ENCODE data around the gene FOXG1. TPM values are rescaled to one million over a fixed set of nuclear protein-coding genes. Genes with fewer than 3 reads are reported as not detected.
A peak's percentile ranks its signal among the peaks of the same experiment; 100 is the strongest.

FOXG1 gene
- total RNA-seq, 4 donors from 2014 or later = not detected

DNA sequence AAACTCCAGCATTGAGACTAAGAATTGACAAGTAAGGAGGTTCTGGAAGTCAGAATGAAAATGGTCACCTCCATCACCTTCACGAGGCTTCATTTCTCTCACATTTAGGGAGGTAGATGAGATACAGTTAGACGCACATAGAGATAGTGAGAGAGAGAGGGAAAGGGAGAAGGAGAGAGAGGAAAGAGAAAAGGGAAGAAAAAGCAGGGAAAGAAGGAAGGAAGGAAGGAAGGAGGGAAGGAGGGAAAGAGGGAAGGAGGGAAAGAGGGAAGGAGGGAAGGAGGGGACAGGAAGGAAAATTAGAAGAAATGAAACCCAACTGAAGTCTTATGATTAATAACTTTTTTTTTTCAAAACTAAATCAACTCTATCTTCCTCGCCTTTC is 10.7 kb upstream of the FOXG1 start:
- no peak for DNase-seq (ENCODE audit: low spot score in 2 of 2)
- 4 to 11% methylated on average over 3 of the region's 3 CpGs for WGBS, 2 donors
- H3K27me3 ChIP-seq = peaks cover 0 to 79% of the 10 kb centered on the region in 2 donors
- peaks cover 0 to 38% (median 3%) of the 10 kb centered on the region in 4 donors for H3K4me1 ChIP-seq
- no peaks in the 10 kb centered on the region for H3K36me3 ChIP-seq
- no peak for TF ChIP-seq POLR2A (IDR thresholded peaks at IDR 0.05)
- TF ChIP-seq EP300 (IDR thresholded peaks at IDR 0.05) = no peak
- TF ChIP-seq, protein P1, sequence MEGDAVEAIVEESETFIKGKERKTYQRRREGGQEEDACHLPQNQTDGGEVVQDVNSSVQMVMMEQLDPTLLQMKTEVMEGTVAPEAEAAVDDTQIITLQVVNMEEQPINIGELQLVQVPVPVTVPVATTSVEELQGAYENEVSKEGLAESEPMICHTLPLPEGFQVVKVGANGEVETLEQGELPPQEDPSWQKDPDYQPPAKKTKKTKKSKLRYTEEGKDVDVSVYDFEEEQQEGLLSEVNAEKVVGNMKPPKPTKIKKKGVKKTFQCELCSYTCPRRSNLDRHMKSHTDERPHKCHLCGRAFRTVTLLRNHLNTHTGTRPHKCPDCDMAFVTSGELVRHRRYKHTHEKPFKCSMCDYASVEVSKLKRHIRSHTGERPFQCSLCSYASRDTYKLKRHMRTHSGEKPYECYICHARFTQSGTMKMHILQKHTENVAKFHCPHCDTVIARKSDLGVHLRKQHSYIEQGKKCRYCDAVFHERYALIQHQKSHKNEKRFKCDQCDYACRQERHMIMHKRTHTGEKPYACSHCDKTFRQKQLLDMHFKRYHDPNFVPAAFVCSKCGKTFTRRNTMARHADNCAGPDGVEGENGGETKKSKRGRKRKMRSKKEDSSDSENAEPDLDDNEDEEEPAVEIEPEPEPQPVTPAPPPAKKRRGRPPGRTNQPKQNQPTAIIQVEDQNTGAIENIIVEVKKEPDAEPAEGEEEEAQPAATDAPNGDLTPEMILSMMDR (IDR thresholded peaks at IDR 0.05) = no peak
- H3K4me3 ChIP-seq = no peak overlapping the region
- no peak overlapping the region for H3K27ac ChIP-seq
- H3K9me3 ChIP-seq = no peaks in the 10 kb centered on the region

DNA sequence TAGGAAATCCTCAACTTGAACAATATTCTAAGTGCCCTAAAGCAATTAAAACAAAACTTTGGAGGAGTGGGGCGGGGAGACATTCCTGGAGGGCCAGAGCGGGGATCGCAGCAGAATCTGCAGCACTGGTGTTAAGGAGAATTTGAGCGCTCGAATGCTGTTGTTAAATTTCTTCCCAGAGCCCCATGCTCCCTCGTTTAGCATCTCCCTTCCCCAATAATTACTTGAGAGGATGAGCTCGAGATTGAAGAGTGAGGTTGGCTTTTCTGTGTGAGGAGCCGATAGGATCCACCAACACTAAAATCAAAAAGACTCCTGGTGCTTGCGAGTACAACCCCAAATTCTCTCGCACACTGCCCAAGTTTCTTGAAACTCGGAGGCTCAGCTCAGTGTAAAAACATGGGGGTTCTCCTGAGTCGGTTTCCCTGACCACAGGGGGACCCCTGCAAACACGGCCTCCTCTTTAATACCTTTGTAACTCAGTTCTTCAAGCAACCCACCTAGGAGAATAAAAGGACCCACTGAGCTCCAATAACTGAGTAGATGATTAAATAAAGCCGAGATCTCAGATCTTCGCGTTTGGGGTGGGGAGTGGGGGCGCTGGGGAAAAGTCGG is 10.2 kb upstream of the FOXG1 start:
- 5 to 6% methylated on average over 18 of the region's 18 CpGs for WGBS, 2 donors
- peaks cover 0 to 38% (median 3%) of the 10 kb centered on the region in 4 donors for H3K4me1 ChIP-seq
- no peak for DNase-seq (ENCODE audit: low spot score in 2 of 2)

DNA sequence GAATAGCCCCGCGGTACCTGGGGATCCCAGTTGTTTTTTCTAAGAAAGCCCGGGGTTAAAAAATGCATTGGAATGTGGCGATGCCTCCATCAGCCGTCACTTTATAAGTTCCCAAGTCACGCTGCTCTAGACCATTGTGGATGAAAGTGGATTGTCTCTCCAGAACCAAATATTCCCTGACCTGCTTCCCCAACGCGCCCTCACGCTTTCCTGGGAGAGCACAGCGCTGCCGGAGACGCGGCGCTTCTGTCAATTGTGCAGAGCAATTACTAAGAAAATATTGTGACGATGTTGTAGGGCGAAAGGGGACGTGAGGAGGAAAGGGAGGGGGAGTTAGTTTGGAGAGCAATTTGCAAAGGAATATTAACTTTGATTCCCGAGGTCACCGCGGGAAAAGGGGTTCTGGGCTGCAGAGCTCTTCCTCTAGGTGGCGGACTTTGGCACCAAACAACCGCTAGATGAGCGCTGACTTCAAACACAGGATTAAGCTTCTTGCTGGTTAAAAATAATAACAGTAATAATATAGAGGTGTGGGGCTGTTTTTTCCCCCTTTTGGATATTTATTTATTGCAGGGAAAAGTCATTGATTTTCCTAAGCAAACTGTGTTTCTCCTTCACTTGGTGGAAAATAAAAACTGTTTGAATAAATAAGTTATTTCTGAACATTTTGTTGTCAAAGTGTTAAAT is 9.6 kb upstream of the FOXG1 start:
- no peak overlapping the region for H3K27ac ChIP-seq
- H3K9me3 ChIP-seq = no peaks in the 10 kb centered on the region
- no peaks in the 10 kb centered on the region for H3K36me3 ChIP-seq
- H3K27me3 ChIP-seq = peaks cover 3 to 86% of the 10 kb centered on the region in 2 donors
- TF ChIP-seq POLR2A (IDR thresholded peaks at IDR 0.05) = no peak
- TF ChIP-seq EP300 (IDR thresholded peaks at IDR 0.05) = no peak
- TF ChIP-seq, protein P1 (IDR thresholded peaks at IDR 0.05) = peak in 4 of 5 experiments; percentile 13 to 45 (median 26)
- peaks cover 0 to 38% (median 3%) of the 10 kb centered on the region in 4 donors for H3K4me1 ChIP-seq
- H3K4me3 ChIP-seq = no peak overlapping the region
- WGBS, 2 donors = 3 to 6% methylated on average over 23 of the region's 23 CpGs
- DNase-seq (ENCODE audit: low spot score in 2 of 2) = no peak

More for the DNA sequence above, 10.2 kb upstream of the FOXG1 start:
- TF ChIP-seq EP300 (IDR thresholded peaks at IDR 0.05) (no peak), POLR2A (IDR thresholded peaks at IDR 0.05) (no peak)
- TF ChIP-seq, protein P1 (IDR thresholded peaks at IDR 0.05) = no peak
- Histone ChIP-seq H3K9me3 (no peaks in the 10 kb centered on the region), H3K36me3 (no peaks in the 10 kb centered on the region), H3K4me3 (no peak overlapping the region), H3K27me3 (peaks cover 3 to 80% of the 10 kb centered on the region in 2 donors), H3K27ac (no peak overlapping the region)

DNA sequence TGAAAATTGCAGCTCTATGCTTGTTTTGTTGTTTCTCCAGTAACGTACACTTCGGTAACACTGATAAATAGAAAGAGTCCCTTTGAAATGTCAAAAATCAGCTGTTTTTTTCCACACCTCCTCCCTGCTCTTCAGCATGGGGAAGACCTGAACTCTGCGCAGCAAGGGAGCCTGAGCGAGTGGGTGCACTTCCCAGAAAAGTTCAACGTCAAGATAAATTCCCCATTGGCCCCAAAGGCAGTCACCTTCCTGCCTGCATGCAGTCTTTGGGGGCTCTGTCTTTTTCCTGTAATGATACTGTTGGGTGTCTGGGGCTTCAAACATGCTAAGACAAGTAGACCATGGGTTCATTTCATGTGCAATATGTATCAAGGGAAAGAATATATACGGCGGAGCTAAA is 8.8 kb upstream of the FOXG1 start:
- Histone ChIP-seq H3K4me3 (no peak overlapping the region), H3K9me3 (no peaks in the 10 kb centered on the region), H3K27me3 (peaks cover 3 to 93% of the 10 kb centered on the region in 2 donors), H3K4me1 (peaks cover 0 to 38% (median 3%) of the 10 kb centered on the region in 4 donors), H3K36me3 (no peaks in the 10 kb centered on the region), H3K27ac (no peak overlapping the region)
- WGBS, 2 donors = 13 to 14% methylated on average over 7 of the region's 7 CpGs
- DNase-seq (ENCODE audit: low spot score in 2 of 2) = no peak
- TF ChIP-seq POLR2A (IDR thresholded peaks at IDR 0.05) (no peak), EP300 (IDR thresholded peaks at IDR 0.05) (no peak)
- TF ChIP-seq, protein P1 (IDR thresholded peaks at IDR 0.05) = no peak

DNA sequence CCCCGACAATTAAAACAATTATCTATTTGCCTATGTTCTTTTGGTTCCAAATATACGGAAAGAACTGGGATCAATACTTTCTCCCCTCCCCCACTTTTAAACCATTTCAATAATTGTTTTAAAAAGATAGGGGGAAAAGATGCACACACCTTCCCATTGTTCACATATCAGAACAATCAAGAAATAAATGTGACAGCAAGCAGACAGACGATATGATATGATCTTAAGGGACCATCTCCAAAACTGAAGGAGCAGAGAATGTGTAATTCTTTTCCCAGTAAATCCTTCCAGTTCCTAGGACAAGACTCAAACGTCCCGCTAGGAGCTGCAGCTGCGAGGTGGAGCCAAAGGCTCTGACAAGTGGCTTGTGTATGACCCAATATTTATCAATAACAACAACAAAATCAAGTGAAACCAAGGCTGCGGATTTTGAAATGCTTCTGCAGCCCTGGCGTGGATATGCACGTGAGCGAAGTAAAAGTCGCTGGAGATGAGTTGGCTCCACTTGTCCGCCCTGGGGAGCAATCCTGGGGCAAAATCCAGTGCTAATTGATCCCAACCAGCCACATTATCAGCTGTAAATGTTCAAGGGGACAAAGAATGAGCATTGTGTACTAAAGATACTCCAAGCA is 8.2 kb upstream of the FOXG1 start:
- H3K9me3 ChIP-seq = no peaks in the 10 kb centered on the region
- no peak overlapping the region for H3K27ac ChIP-seq
- peaks cover 0 to 38% (median 3%) of the 10 kb centered on the region in 4 donors for H3K4me1 ChIP-seq
- whole genome bisulfite sequencing, 2 donors = 7% methylated on average over 12 of the region's 12 CpGs
- H3K36me3 ChIP-seq = no peaks in the 10 kb centered on the region
- peaks cover 3 to 98% of the 10 kb centered on the region in 2 donors for H3K27me3 ChIP-seq
- no peak overlapping the region for H3K4me3 ChIP-seq
- TF ChIP-seq, protein P1 (IDR thresholded peaks at IDR 0.05) = no peak
- TF ChIP-seq POLR2A (IDR thresholded peaks at IDR 0.05) = no peak
- no peak for TF ChIP-seq EP300 (IDR thresholded peaks at IDR 0.05)
- DNase-seq (ENCODE audit: low spot score in 2 of 2) = no peak
